Trophoblast cell (in vitro differentiated cells and primary cell): ENCODE data around the gene ZNF580.
A peak's percentile ranks its signal among the peaks of the same experiment; 100 is the strongest.

ENCODE experiments used
- DNase-seq, 2 donors: peaks; one replicate each; pipeline ENCODE4 v3.0.0-alpha.2; 2016
- H2AFZ ChIP-seq: 2 replicates; pipeline ENCODE4 v1.6.1; 2013; ENCODE audit warnings: low read length, moderate library complexity, mild to moderate bottlenecking; ENCODE audit not compliant: insufficient read depth, poor library complexity
- H2AK5ac ChIP-seq: 2 replicates; pipeline ENCODE4 v1.6.1; 2013; ENCODE audit warnings: mild to moderate bottlenecking, low read length
- H2BK120ac ChIP-seq: 2 replicates; pipeline ENCODE4 v1.6.1; 2013; ENCODE audit warnings: low read length, mild to moderate bottlenecking, moderate library complexity; ENCODE audit not compliant: insufficient read depth, poor library complexity
- H2BK12ac ChIP-seq: 2 replicates; pipeline ENCODE4 v1.6.1; 2013; ENCODE audit warnings: mild to moderate bottlenecking, low read length, moderate library complexity
- H2BK5ac ChIP-seq: 2 replicates; pipeline ENCODE4 v1.6.1; 2013; ENCODE audit warnings: low read length, low read depth, moderate library complexity, mild to moderate bottlenecking; ENCODE audit not compliant: poor library complexity
- H3K14ac ChIP-seq: 2 replicates; pipeline ENCODE4 v1.6.1; 2013; ENCODE audit warnings: mild to moderate bottlenecking, low read length
- H3K18ac ChIP-seq: 2 replicates; pipeline ENCODE4 v1.6.1; 2013; ENCODE audit warnings: mild to moderate bottlenecking, low read length
- H3K23ac ChIP-seq: 2 replicates; pipeline ENCODE4 v1.6.1; 2013; ENCODE audit warnings: low read length
- H3K27ac ChIP-seq: 2 replicates; pipeline ENCODE4 v1.5.1; 2013; ENCODE audit warnings: low read depth, mild to moderate bottlenecking, inconsistent platforms, low read length, moderate library complexity
- H3K27me3 ChIP-seq: 2 replicates; pipeline ENCODE4 v1.6.1; 2013; ENCODE audit warnings: inconsistent platforms, mild to moderate bottlenecking, low read length, moderate library complexity; ENCODE audit not compliant: insufficient read depth
- H3K36me3 ChIP-seq, 2 experiments: 1 replicate in 1 of 2; 2 replicates in 1 of 2; pipeline ENCODE4 v1.6.1; 2013; ENCODE audit warnings: low read length in 2 of 2, mild to moderate bottlenecking in 2 of 2, moderate library complexity in 1 of 2; ENCODE audit not compliant: insufficient read depth in 2 of 2, control insufficient read depth in 1 of 2
- H3K4ac ChIP-seq: 2 replicates; pipeline ENCODE4 v1.6.1; 2013; ENCODE audit warnings: low read depth, mild to moderate bottlenecking, low read length, moderate library complexity
- H3K4me1 ChIP-seq, 2 experiments: 1 replicate in 1 of 2; 2 replicates in 1 of 2; pipeline ENCODE4 v1.6.1; 2013; ENCODE audit warnings: low read length in 2 of 2, mild to moderate bottlenecking in 2 of 2, moderate library complexity in 1 of 2; ENCODE audit not compliant: insufficient read depth in 2 of 2, control insufficient read depth in 1 of 2
- H3K4me2 ChIP-seq: 2 replicates; pipeline ENCODE4 v1.6.1; 2013; ENCODE audit warnings: inconsistent platforms, mild to moderate bottlenecking, low read length, moderate library complexity
- H3K4me3 ChIP-seq: 2 replicates; pipeline ENCODE4 v1.5.1; 2013; ENCODE audit warnings: mild to moderate bottlenecking, low read depth, low read length, inconsistent platforms
- H3K79me1 ChIP-seq: one replicate; pipeline ENCODE4 v1.6.1; 2013; ENCODE audit warnings: low read length
- H3K79me2 ChIP-seq: 2 replicates; pipeline ENCODE4 v1.6.1; 2013; ENCODE audit warnings: low read length, mild to moderate bottlenecking; ENCODE audit not compliant: control insufficient read depth, insufficient read depth, poor library complexity
- H3K9ac ChIP-seq: 2 replicates; pipeline ENCODE4 v1.6.1; 2013; ENCODE audit warnings: mild to moderate bottlenecking, low read length
- H3K9me3 ChIP-seq: 2 replicates; pipeline ENCODE4 v1.6.1; 2013; ENCODE audit warnings: low read depth, mild to moderate bottlenecking, control low read depth, inconsistent platforms, low read length; ENCODE audit not compliant: insufficient read depth
- H4K12ac ChIP-seq: 2 replicates; pipeline ENCODE4 v1.6.1; 2013; ENCODE audit warnings: low read depth, mild to moderate bottlenecking, low read length, moderate library complexity
- H4K8ac ChIP-seq: 2 replicates; pipeline ENCODE4 v1.6.1; 2013; ENCODE audit warnings: low read depth, mild to moderate bottlenecking, low read length, moderate library complexity
- H4K91ac ChIP-seq: one replicate; pipeline ENCODE4 v1.6.1; 2013; ENCODE audit warnings: low read depth, mild to moderate bottlenecking, low read length, moderate library complexity
- WGBS: extraction: QIAGEN DNeasy Blood & Tissue Kit; methylation state at CpG from one replicate; pipeline ENCODE4 v1.1.7; 2013; ENCODE audit warnings: missing lambda C conversion rate; ENCODE audit not compliant: insufficient read length, insufficient coverage; ENCODE audit errors: extremely low coverage; 5-methylcytosine and 5-hydroxymethylcytosine counted together

The ZNF580 gene

GRCh38 chr19:55656988-55657747, 16.4 kb downstream of the ZNF580 start:
- DNase-seq, result no peak
- Histone ChIP-seq H4K91ac (no peak overlapping the region), H3K79me1 (peaks cover 15% of the 10 kb centered on the region), H3K79me2 (peaks cover 48% of the 10 kb centered on the region), H2BK12ac (no peak overlapping the region), H3K18ac (no peak overlapping the region), H2BK120ac (no peak overlapping the region), H3K4me2 (peak overlapping the region; percentile 91), H3K27ac (no peak overlapping the region), H3K4me1 (peaks cover 3 to 10% of the 10 kb centered on the region in 2 experiments), H3K14ac (no peak overlapping the region), H2AK5ac (no peak overlapping the region), H4K12ac (no peak overlapping the region), H3K4me3 (no peak overlapping the region), H4K8ac (no peak overlapping the region), H3K36me3 (peaks cover 46 to 53% of the 10 kb centered on the region in 2 experiments), H3K9ac (no peak overlapping the region), H2AFZ (peak overlapping the region; percentile 2), H3K27me3 (no peaks in the 10 kb centered on the region), H2BK5ac (no peak overlapping the region), H3K4ac (peak overlapping the region; percentile 99), H3K9me3 (peaks cover 1% of the 10 kb centered on the region), H3K23ac (no peak overlapping the region)
- WGBS, result no CpG with 5 or more reads among the region's 18 CpGs

DNA sequence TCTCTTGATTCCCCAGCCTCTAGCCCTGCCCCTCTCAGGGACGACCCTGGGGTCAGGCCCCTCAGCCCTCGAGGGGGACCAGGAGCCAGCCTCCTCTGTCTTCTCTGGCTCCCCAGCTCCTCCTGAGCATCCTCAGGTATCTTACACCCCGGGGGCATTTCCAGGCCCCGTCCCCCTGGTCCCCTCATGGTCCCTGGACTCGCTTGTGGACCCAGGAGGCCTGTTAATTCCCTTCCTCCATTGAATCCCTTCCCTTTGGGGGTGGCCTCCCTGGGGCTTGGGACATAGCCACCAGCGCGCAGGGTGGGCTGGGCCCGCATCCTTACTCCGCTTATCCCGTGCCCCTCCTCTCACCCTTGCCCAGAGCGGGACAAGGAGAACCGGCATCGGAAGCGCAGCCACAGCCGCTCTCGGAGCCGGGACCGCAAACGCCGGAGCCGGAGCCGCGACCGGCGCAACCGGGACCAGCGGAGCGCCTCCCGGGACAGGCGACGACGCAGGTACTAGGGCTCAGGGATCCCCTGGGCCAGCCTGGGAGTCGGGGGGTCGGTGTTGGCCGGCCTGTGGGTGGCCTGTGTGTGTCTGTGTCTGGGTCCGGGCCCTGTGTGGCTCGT, 18.2 kb downstream of the ZNF580 start:
- Histone ChIP-seq H3K9ac (no peak overlapping the region), H3K23ac (no peak overlapping the region), H3K9me3 (peaks cover 1% of the 10 kb centered on the region), H2AK5ac (no peak overlapping the region), H4K12ac (no peak overlapping the region), H3K4me2 (no peak overlapping the region), H3K36me3 (peaks cover 59 to 64% of the 10 kb centered on the region in 2 experiments), H2BK12ac (no peak overlapping the region), H3K14ac (no peak overlapping the region), H2AFZ (no peak overlapping the region), H3K27me3 (no peaks in the 10 kb centered on the region), H2BK5ac (no peak overlapping the region), H3K4me3 (no peak overlapping the region), H3K18ac (no peak overlapping the region), H4K91ac (no peak overlapping the region), H3K27ac (no peak overlapping the region), H3K79me1 (peaks cover 12% of the 10 kb centered on the region), H3K79me2 (peaks cover 46% of the 10 kb centered on the region), H3K4me1 (peaks cover 3 to 10% of the 10 kb centered on the region in 2 experiments), H4K8ac (no peak overlapping the region), H2BK120ac (no peak overlapping the region), H3K4ac (peak overlapping the region; percentile 98)
- no peak for DNase-seq
- no CpG with 5 or more reads among the region's 37 CpGs for WGBS

- peak overlapping the region; percentile 98 for H3K4ac ChIP-seq
- DNase-seq, result no peak
- H3K4me1 ChIP-seq, result peaks cover 3 to 10% of the 10 kb centered on the region in 2 experiments
- no peak overlapping the region for H2BK5ac ChIP-seq
- no peak overlapping the region for H3K23ac ChIP-seq
- H2BK120ac ChIP-seq, result no peak overlapping the region
- no peak overlapping the region for H3K27ac ChIP-seq
- peaks cover 6% of the 10 kb centered on the region for H3K79me1 ChIP-seq
- H2AFZ ChIP-seq, result no peak overlapping the region
- H3K36me3 ChIP-seq, result peaks cover 67 to 71% of the 10 kb centered on the region in 2 experiments
- no CpG with 5 or more reads among the region's 9 CpGs for WGBS
- H3K27me3 ChIP-seq, result no peaks in the 10 kb centered on the region
- H3K4me3 ChIP-seq, result no peak overlapping the region
- no peak overlapping the region for H4K91ac ChIP-seq
- H3K4me2 ChIP-seq, result no peak overlapping the region
- no peak overlapping the region for H3K14ac ChIP-seq
- no peak overlapping the region for H4K8ac ChIP-seq
- no peak overlapping the region for H4K12ac ChIP-seq
- no peak overlapping the region for H2BK12ac ChIP-seq
- H3K79me2 ChIP-seq, result peaks cover 42% of the 10 kb centered on the region
- H3K18ac ChIP-seq, result no peak overlapping the region
- no peak overlapping the region for H3K9ac ChIP-seq
- H3K9me3 ChIP-seq, result peaks cover 1% of the 10 kb centered on the region
- H2AK5ac ChIP-seq, result no peak overlapping the region
These were observed 19.0 kb downstream of the ZNF580 start for GRCh38 chr19:55659822-55660221.

DNA sequence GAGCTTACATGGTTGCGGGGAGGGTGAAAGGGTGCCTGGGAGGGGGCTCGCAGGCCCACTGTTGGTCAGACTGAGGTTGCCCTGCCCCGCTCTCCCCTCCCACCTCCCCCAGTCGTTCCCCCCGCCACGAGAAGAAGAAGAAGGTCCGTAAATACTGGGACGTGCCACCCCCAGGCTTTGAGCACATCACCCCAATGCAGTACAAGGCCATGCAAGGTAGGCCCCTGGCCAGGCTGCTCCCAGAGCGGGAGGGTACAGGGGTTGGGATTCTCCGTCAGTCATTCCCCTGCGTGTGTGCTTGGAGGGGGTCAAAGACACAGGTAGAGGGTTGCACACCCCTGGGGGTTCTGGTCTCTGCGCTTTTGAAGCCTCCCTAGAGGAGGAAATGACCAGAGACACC, 19.6 kb downstream of the ZNF580 start:
- Histone ChIP-seq H3K23ac (no peak overlapping the region), H3K18ac (no peak overlapping the region), H3K27ac (no peak overlapping the region), H2BK120ac (no peak overlapping the region), H3K4ac (peak overlapping the region; percentile 22), H4K8ac (no peak overlapping the region), H3K9me3 (peaks cover 1% of the 10 kb centered on the region), H2BK12ac (no peak overlapping the region), H4K91ac (no peak overlapping the region), H4K12ac (no peak overlapping the region), H3K9ac (no peak overlapping the region), H3K14ac (no peak overlapping the region), H3K4me3 (no peak overlapping the region), H3K4me2 (no peak overlapping the region), H2AK5ac (no peak overlapping the region), H3K79me2 (peaks cover 37% of the 10 kb centered on the region), H3K27me3 (no peaks in the 10 kb centered on the region), H2BK5ac (no peak overlapping the region), H3K4me1 (peaks cover 3 to 10% of the 10 kb centered on the region in 2 experiments), H3K36me3 (peaks cover 71 to 75% of the 10 kb centered on the region in 2 experiments), H3K79me1 (peaks cover under 1% of the 10 kb centered on the region), H2AFZ (no peak overlapping the region)
- no CpG with 5 or more reads among the region's 12 CpGs for WGBS
- DNase-seq, result no peak
